ENCODE measurements around the gene LATS1.
"Not testable (repeated sequence)": the region's sequence is repeated elsewhere in the genome, so short reads cannot be mapped to it uniquely, and the experiment has no call there.

The LATS1 gene

GRCh38 chr6:149691201-149691600 lies 26.7 kb downstream of the LATS1 start:
- Histone ChIP-seq H2AFZ (ENCODE audit: low read depth, low read length) (no peak overlapping the region), H3K27ac (ENCODE audit: low read length) (no peak overlapping the region), H3K9me3 (ENCODE audit: insufficient read depth, low read length) (no peaks in the 10 kb centered on the region), H3K4me1 (ENCODE audit: low read length) (peaks cover 16% of the 10 kb centered on the region), H3K27me3 (ENCODE audit: low read depth, low read length) (no peaks in the 10 kb centered on the region), H4K20me1 (ENCODE audit: insufficient read depth, low read length) (peaks cover 17% of the 10 kb centered on the region), H3K79me2 (ENCODE audit: low read length) (peaks cover 67% of the 10 kb centered on the region), H3K4me3 (ENCODE audit: low read length) (no peak overlapping the region), H3K9ac (ENCODE audit: low read length) (no peak overlapping the region), H3K4me2 (ENCODE audit: low read length) (no peak overlapping the region), H3K36me3 (replicated peaks; ENCODE audit: low read depth, low read length) (peaks cover 2% of the 10 kb centered on the region)
- no peak for TF ChIP-seq CTCF (IDR thresholded peaks at IDR 0.05; ENCODE audit: low read depth, low read length)
- TF ChIP-seq EZH2phosphoT487 (IDR thresholded peaks at IDR 0.05; ENCODE audit: low read depth) = no peak

- Histone ChIP-seq H3K9ac (ENCODE audit: low read length) (no peak overlapping the region), H3K79me2 (ENCODE audit: low read length) (peaks cover 58% of the 10 kb centered on the region), H3K36me3 (replicated peaks; ENCODE audit: low read depth, low read length) (peaks cover 8% of the 10 kb centered on the region)
Observed at GRCh38 chr6:149686230-149686629, 31.7 kb downstream of the LATS1 start.

GRCh38 chr6:149683256-149683859 lies 34.5 kb downstream of the LATS1 start:
- H3K27me3 ChIP-seq (ENCODE audit: low read depth, low read length) = no peaks in the 10 kb centered on the region
- no peak overlapping the region for H3K4me2 ChIP-seq (ENCODE audit: low read length)
- no peaks in the 10 kb centered on the region for H3K9me3 ChIP-seq (ENCODE audit: insufficient read depth, low read length)
- peaks cover 33% of the 10 kb centered on the region for H4K20me1 ChIP-seq (ENCODE audit: insufficient read depth, low read length)
- no peak overlapping the region for H2AFZ ChIP-seq (ENCODE audit: low read depth, low read length)
- TF ChIP-seq EZH2phosphoT487 (IDR thresholded peaks at IDR 0.05; ENCODE audit: low read depth) (no peak), CTCF (IDR thresholded peaks at IDR 0.05; ENCODE audit: low read depth, low read length) (no peak)
- H3K4me1 ChIP-seq (ENCODE audit: low read length) = peaks cover 25% of the 10 kb centered on the region
- no peak overlapping the region for H3K4me3 ChIP-seq (ENCODE audit: low read length)
- H3K27ac ChIP-seq (ENCODE audit: low read length) = no peak overlapping the region
- H3K36me3 ChIP-seq (replicated peaks; ENCODE audit: low read depth, low read length) = peaks cover 16% of the 10 kb centered on the region
- H3K79me2 ChIP-seq (ENCODE audit: low read length) = peaks cover 58% of the 10 kb centered on the region
- no peak overlapping the region for H3K9ac ChIP-seq (ENCODE audit: low read length)

More at GRCh38 chr6:149686230-149686629, 31.7 kb downstream of the LATS1 start:
- Histone ChIP-seq H3K4me2 (ENCODE audit: low read length) (peak overlapping the region; percentile 20; the same call in 1 of the 2 replicates), H4K20me1 (ENCODE audit: insufficient read depth, low read length) (peaks cover 23% of the 10 kb centered on the region), H3K4me3 (ENCODE audit: low read length) (no peak overlapping the region), H3K9me3 (ENCODE audit: insufficient read depth, low read length) (no peaks in the 10 kb centered on the region), H3K27ac (ENCODE audit: low read length) (peak overlapping the region; percentile 42), H3K27me3 (ENCODE audit: low read depth, low read length) (no peaks in the 10 kb centered on the region), H2AFZ (ENCODE audit: low read depth, low read length) (no peak overlapping the region), H3K4me1 (ENCODE audit: low read length) (peaks cover 11% of the 10 kb centered on the region)
- no peak for TF ChIP-seq EZH2phosphoT487 (IDR thresholded peaks at IDR 0.05; ENCODE audit: low read depth)
- no peak for TF ChIP-seq CTCF (IDR thresholded peaks at IDR 0.05; ENCODE audit: low read depth, low read length)

- peaks cover 32% of the 10 kb centered on the region for H4K20me1 ChIP-seq (ENCODE audit: insufficient read depth, low read length)
- H3K27ac ChIP-seq (ENCODE audit: low read length); H3K4me2 ChIP-seq (ENCODE audit: low read length); H3K9me3 ChIP-seq (ENCODE audit: insufficient read depth, low read length); H3K27me3 ChIP-seq (ENCODE audit: low read depth, low read length); H3K9ac ChIP-seq (ENCODE audit: low read length); H2AFZ ChIP-seq (ENCODE audit: low read depth, low read length); H3K4me3 ChIP-seq (ENCODE audit: low read length): not testable (repeated sequence)
- H3K36me3 ChIP-seq (replicated peaks; ENCODE audit: low read depth, low read length) = peaks cover 19% of the 10 kb centered on the region
- peaks cover 66% of the 10 kb centered on the region for H3K79me2 ChIP-seq (ENCODE audit: low read length)
- H3K4me1 ChIP-seq (ENCODE audit: low read length) = peaks cover 23% of the 10 kb centered on the region
Observed at GRCh38 chr6:149681845-149682244, 36.1 kb downstream of the LATS1 start.

Data from OCI-LY3 (cell line).